ENCODE measurements around the gene RAD18. TPM values are rescaled to one million over a fixed set of nuclear protein-coding genes. Genes with fewer than 3 reads are reported as not detected.

RAD18 gene
- total and polyA plus RNA-seq, 7 donors, result 0.51 to 2.5 (median 2.2) TPM

DNA sequence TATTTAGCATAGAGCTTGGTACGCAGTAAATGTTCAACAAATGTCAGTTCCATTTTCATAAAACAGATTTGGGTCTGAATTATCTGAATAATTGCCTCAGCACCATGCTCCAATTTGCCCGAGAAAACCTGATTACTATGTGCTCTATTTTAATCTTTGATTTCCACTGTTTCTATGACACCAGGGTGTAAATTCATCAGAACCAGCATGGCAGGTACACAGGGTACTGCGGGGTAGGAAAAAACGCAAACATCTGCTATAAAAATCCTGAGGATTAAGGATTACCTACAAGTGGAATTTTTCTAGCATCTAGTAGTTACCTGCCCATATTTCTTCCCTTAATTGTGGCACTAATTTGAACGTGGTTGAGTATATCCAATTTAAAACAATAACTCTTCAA lies 70.3 kb downstream of the RAD18 start:
- H3K27ac ChIP-seq, result no peak overlapping the region
- H3K36me3 ChIP-seq (ENCODE audit: insufficient read depth in 1 of 2, low read depth in 1 of 2), result peaks cover 0 to 23% of the 10 kb centered on the region in 2 donors
- H3K27me3 ChIP-seq (ENCODE audit: insufficient read depth in 3 of 3, low read length in 2 of 3), result no peaks in the 10 kb centered on the region
- no peaks in the 10 kb centered on the region for H3K4me1 ChIP-seq
- TF ChIP-seq, protein P1, sequence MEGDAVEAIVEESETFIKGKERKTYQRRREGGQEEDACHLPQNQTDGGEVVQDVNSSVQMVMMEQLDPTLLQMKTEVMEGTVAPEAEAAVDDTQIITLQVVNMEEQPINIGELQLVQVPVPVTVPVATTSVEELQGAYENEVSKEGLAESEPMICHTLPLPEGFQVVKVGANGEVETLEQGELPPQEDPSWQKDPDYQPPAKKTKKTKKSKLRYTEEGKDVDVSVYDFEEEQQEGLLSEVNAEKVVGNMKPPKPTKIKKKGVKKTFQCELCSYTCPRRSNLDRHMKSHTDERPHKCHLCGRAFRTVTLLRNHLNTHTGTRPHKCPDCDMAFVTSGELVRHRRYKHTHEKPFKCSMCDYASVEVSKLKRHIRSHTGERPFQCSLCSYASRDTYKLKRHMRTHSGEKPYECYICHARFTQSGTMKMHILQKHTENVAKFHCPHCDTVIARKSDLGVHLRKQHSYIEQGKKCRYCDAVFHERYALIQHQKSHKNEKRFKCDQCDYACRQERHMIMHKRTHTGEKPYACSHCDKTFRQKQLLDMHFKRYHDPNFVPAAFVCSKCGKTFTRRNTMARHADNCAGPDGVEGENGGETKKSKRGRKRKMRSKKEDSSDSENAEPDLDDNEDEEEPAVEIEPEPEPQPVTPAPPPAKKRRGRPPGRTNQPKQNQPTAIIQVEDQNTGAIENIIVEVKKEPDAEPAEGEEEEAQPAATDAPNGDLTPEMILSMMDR (IDR thresholded peaks at IDR 0.05), result no peak
- H3K9me3 ChIP-seq, result no peaks in the 10 kb centered on the region
- ATAC-seq (no peak), DNase-seq (no peak)
- no peak overlapping the region for H3K4me3 ChIP-seq
- 85 to 90% (median 85%) methylated on average over 5 of the region's 5 CpGs for WGBS, 3 donors
- intact Hi-C loops (cut with DNase I), result no loop called here

DNA sequence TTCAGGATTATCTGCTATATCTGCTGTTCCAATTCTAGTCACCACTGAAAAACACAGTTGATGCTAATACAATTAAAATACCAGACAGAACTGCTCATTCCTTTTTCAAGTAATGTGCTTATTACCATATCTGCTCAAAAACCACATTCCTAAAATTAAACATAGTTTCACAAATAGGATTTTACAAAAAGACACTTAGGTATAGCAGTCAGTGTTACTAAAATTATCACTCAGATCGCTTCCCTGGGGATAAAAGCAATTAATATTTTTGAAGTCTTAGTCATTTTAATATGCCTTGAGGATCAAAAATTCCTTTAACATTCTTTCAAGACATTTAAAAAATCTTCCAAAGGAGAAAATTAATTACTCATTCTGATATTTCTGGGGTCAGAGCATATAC lies 71.5 kb downstream of the RAD18 start:
- peaks cover 0 to 13% of the 10 kb centered on the region in 2 donors for H3K36me3 ChIP-seq (ENCODE audit: insufficient read depth in 1 of 2, low read depth in 1 of 2)
- no peaks in the 10 kb centered on the region for H3K9me3 ChIP-seq
- no peak for DNase-seq
- no peaks in the 10 kb centered on the region for H3K27me3 ChIP-seq (ENCODE audit: insufficient read depth in 3 of 3, low read length in 2 of 3)
- intact Hi-C loops (cut with DNase I), result no loop called here
- WGBS, 3 donors, result 90 to 100% (median 91%) methylated on average over 1 of the region's 1 CpG
- H3K4me1 ChIP-seq, result no peaks in the 10 kb centered on the region
- H3K27ac ChIP-seq, result no peak overlapping the region
- no peak for ATAC-seq
- TF ChIP-seq, protein P1 (IDR thresholded peaks at IDR 0.05), result no peak
- no peak overlapping the region for H3K4me3 ChIP-seq

DNA sequence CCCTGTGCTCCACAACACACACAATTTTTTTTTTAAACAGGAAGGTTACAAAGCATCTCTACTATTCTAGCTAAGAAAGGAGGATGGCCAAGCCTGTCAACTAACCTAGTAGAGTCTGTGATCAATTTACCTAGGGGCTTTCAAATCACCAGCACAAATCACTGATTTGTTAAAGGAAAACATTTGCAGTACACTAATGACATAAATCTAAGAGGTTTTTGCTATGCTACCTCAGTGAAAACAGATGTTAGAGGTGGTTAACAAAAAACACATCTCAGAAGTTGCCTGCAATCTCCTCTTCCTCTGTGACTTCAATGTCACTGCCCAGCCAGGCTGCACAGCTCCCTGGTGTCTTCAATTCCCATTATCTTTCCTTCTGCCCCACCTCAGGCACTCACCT lies 72.0 kb downstream of the RAD18 start:
- intact Hi-C loops (cut with DNase I), result no loop called here
- DNase-seq, result no peak
- H3K4me3 ChIP-seq, result no peak overlapping the region
- no peak overlapping the region for H3K27ac ChIP-seq
- H3K27me3 ChIP-seq (ENCODE audit: insufficient read depth in 3 of 3, low read length in 2 of 3), result no peaks in the 10 kb centered on the region
- peaks cover 0 to 13% of the 10 kb centered on the region in 2 donors for H3K36me3 ChIP-seq (ENCODE audit: insufficient read depth in 1 of 2, low read depth in 1 of 2)
- H3K9me3 ChIP-seq, result no peaks in the 10 kb centered on the region
- no peaks in the 10 kb centered on the region for H3K4me1 ChIP-seq
- TF ChIP-seq, protein P1 (IDR thresholded peaks at IDR 0.05), result no peak
- no peak for ATAC-seq

DNA sequence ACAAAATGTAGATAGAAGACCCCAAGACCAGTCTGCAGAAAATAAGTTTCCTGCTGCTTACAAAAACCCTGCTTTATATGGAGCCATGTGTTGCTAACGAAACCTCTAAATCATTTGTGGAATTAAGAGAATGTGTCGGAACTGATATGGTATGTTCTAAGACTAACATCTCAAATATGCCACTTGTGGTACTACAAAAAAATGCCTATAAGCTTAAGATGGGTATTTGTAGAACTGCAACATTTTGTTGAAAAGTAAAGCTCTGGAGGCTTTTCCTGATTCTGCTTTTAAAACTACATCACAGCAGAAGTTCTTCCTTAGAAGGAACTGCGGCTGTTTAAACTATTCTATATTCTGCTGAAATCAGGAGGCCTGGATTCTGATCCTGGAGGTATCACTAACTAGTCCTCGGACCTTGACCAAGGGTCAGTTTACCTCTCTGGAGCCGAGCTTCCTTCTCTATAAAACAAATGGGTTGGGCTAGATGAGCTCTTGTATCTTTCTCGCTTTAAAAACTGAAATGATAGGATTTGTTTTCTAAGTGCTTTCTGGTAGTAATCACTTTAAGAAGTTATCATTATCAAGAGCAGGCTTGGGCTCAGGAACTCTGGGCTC lies 74.9 kb downstream of the RAD18 start:
- no peak for DNase-seq
- Histone ChIP-seq H3K27ac (no peak overlapping the region), H3K9me3 (no peaks in the 10 kb centered on the region), H3K4me3 (no peak overlapping the region), H3K27me3 (ENCODE audit: insufficient read depth in 3 of 3, low read length in 2 of 3) (no peaks in the 10 kb centered on the region), H3K4me1 (no peaks in the 10 kb centered on the region), H3K36me3 (ENCODE audit: insufficient read depth in 1 of 2, low read depth in 1 of 2) (peaks cover 0 to 11% of the 10 kb centered on the region in 2 donors)
- 88 to 91% (median 89%) methylated on average over 6 of the region's 6 CpGs for WGBS, 3 donors
- TF ChIP-seq, protein P1 (IDR thresholded peaks at IDR 0.05), result no peak
- intact Hi-C loops (cut with DNase I), result no loop called here
- no peak for ATAC-seq

Measured in psoas muscle (tissue), 8 donors.